Activated T-cell treated with anti-CD3 and anti-CD28 coated beads, Interleukin-2, amount 50 U/mL, for 4 hours (primary cell): ENCODE data around the gene PALM2AKAP2. TPM values are rescaled to one million over a fixed set of nuclear protein-coding genes. Genes with fewer than 3 reads are reported as not detected.

Experiments used
- ATAC-seq, 2 donors: fragments of 200-7000 bp; cut with Tn5 transposase; one replicate each; pipeline ENCODE4 v1.10.0; 2021
- DNase-seq: peaks from one replicate; pipeline ENCODE4 v3.0.0-alpha.2; 2020
- H3K27me3 Mint-ChIP-seq: one replicate; pipeline ENCODE4 v1.8.0; 2021; ENCODE audit warnings: low read depth, mixed read lengths
- H3K36me3 Mint-ChIP-seq: one replicate; pipeline ENCODE4 v1.8.0; 2022; ENCODE audit warnings: mixed read lengths; ENCODE audit not compliant: insufficient read depth
- H3K4me1 Mint-ChIP-seq: one replicate; pipeline ENCODE4 v1.8.0; 2021; ENCODE audit warnings: low read depth, mixed read lengths
- H3K4me3 Mint-ChIP-seq: one replicate; pipeline ENCODE4 v1.8.0; 2021; ENCODE audit warnings: mild to moderate bottlenecking, moderate library complexity, mixed read lengths
- H3K9me3 Mint-ChIP-seq: one replicate; pipeline ENCODE4 v1.8.0; 2021; ENCODE audit warnings: mixed read lengths
- total RNA-seq, 3 donors: library from RNA; stranded (reverse); gene quantifications; one replicate each; pipeline ENCODE4 v1.2.1, GENCODE V29; 2021

The PALM2AKAP2 gene
- total RNA-seq, 3 donors from 2014 or later, result 0.27 TPM; not detected in 2

GRCh38 chr9:109765278-109765677 is 14.7 kb upstream of the PALM2AKAP2 start:
- Mint-ChIP-seq H3K27me3 (peaks cover 29% of the 10 kb centered on the region), H3K4me3 (no peak overlapping the region), H3K9me3 (no peaks in the 10 kb centered on the region), H3K4me1 (no peaks in the 10 kb centered on the region), H3K36me3 (no peaks in the 10 kb centered on the region)
- no peak for ATAC-seq
- no peak for DNase-seq

- ATAC-seq (no peak), DNase-seq (no peak)
- no peaks in the 10 kb centered on the region for H3K9me3 Mint-ChIP-seq
- H3K4me3 Mint-ChIP-seq, result no peak overlapping the region
- no peaks in the 10 kb centered on the region for H3K4me1 Mint-ChIP-seq
- H3K27me3 Mint-ChIP-seq, result peaks cover 34% of the 10 kb centered on the region
- no peaks in the 10 kb centered on the region for H3K36me3 Mint-ChIP-seq
Observed at GRCh38 chr9:109765830-109766229, 14.2 kb upstream of the PALM2AKAP2 start.

- ATAC-seq (no peak), DNase-seq (no peak)
- H3K27me3 Mint-ChIP-seq, result peaks cover 38% of the 10 kb centered on the region
- no peaks in the 10 kb centered on the region for H3K9me3 Mint-ChIP-seq
- no peaks in the 10 kb centered on the region for H3K4me1 Mint-ChIP-seq
- H3K4me3 Mint-ChIP-seq, result no peak overlapping the region
- H3K36me3 Mint-ChIP-seq, result no peaks in the 10 kb centered on the region
Observed at GRCh38 chr9:109766351-109766750, 13.6 kb upstream of the PALM2AKAP2 start.

GRCh38 chr9:109767404-109767803 is 12.6 kb upstream of the PALM2AKAP2 start:
- Mint-ChIP-seq H3K9me3 (no peaks in the 10 kb centered on the region), H3K36me3 (no peaks in the 10 kb centered on the region), H3K4me1 (no peaks in the 10 kb centered on the region), H3K4me3 (no peak overlapping the region), H3K27me3 (peaks cover 41% of the 10 kb centered on the region)
- ATAC-seq (no peak), DNase-seq (no peak)

- ATAC-seq, result no peak
- no peaks in the 10 kb centered on the region for H3K9me3 Mint-ChIP-seq
- H3K4me1 Mint-ChIP-seq, result no peaks in the 10 kb centered on the region
- H3K4me3 Mint-ChIP-seq, result no peak overlapping the region
- no peak for DNase-seq
- peaks cover 41% of the 10 kb centered on the region for H3K27me3 Mint-ChIP-seq
- H3K36me3 Mint-ChIP-seq, result no peaks in the 10 kb centered on the region
Observed at GRCh38 chr9:109767814-109768213, 12.2 kb upstream of the PALM2AKAP2 start.

GRCh38 chr9:109769250-109769649 is 10.7 kb upstream of the PALM2AKAP2 start:
- DNase-seq, result no peak
- H3K4me1 Mint-ChIP-seq, result no peaks in the 10 kb centered on the region
- peaks cover 44% of the 10 kb centered on the region for H3K27me3 Mint-ChIP-seq
- H3K4me3 Mint-ChIP-seq, result no peak overlapping the region
- H3K9me3 Mint-ChIP-seq, result no peaks in the 10 kb centered on the region
- no peak for ATAC-seq
- no peaks in the 10 kb centered on the region for H3K36me3 Mint-ChIP-seq

- Mint-ChIP-seq H3K36me3 (no peaks in the 10 kb centered on the region), H3K27me3 (peaks cover 41% of the 10 kb centered on the region), H3K9me3 (no peaks in the 10 kb centered on the region), H3K4me1 (no peaks in the 10 kb centered on the region), H3K4me3 (no peak overlapping the region)
- DNase-seq (no peak), ATAC-seq (no peak)
Observed at GRCh38 chr9:109770101-109770500, 9.9 kb upstream of the PALM2AKAP2 start.

GRCh38 chr9:109771087-109771486 is 8.9 kb upstream of the PALM2AKAP2 start:
- DNase-seq (no peak), ATAC-seq (no peak)
- H3K36me3 Mint-ChIP-seq, result no peaks in the 10 kb centered on the region
- H3K4me3 Mint-ChIP-seq, result no peak overlapping the region
- H3K4me1 Mint-ChIP-seq, result no peaks in the 10 kb centered on the region
- H3K27me3 Mint-ChIP-seq, result peaks cover 41% of the 10 kb centered on the region
- no peaks in the 10 kb centered on the region for H3K9me3 Mint-ChIP-seq

- no peaks in the 10 kb centered on the region for H3K9me3 Mint-ChIP-seq
- DNase-seq (no peak), ATAC-seq (no peak)
- peaks cover 39% of the 10 kb centered on the region for H3K27me3 Mint-ChIP-seq
- no peak overlapping the region for H3K4me3 Mint-ChIP-seq
- no peaks in the 10 kb centered on the region for H3K4me1 Mint-ChIP-seq
- no peaks in the 10 kb centered on the region for H3K36me3 Mint-ChIP-seq
Observed at GRCh38 chr9:109771796-109772531, 8.0 kb upstream of the PALM2AKAP2 start.

GRCh38 chr9:109775516-109775915 is 4.5 kb upstream of the PALM2AKAP2 start:
- peaks cover 1% of the 10 kb centered on the region for H3K4me1 Mint-ChIP-seq
- H3K9me3 Mint-ChIP-seq, result no peaks in the 10 kb centered on the region
- DNase-seq, result no peak
- no peak for ATAC-seq
- peaks cover 34% of the 10 kb centered on the region for H3K27me3 Mint-ChIP-seq
- H3K4me3 Mint-ChIP-seq, result no peak overlapping the region
- H3K36me3 Mint-ChIP-seq, result no peaks in the 10 kb centered on the region

- H3K4me3 Mint-ChIP-seq, result no peak overlapping the region
- ATAC-seq (no peak), DNase-seq (no peak)
- H3K9me3 Mint-ChIP-seq, result no peaks in the 10 kb centered on the region
- peaks cover 35% of the 10 kb centered on the region for H3K27me3 Mint-ChIP-seq
- no peaks in the 10 kb centered on the region for H3K36me3 Mint-ChIP-seq
- peaks cover 1% of the 10 kb centered on the region for H3K4me1 Mint-ChIP-seq
Observed at GRCh38 chr9:109776391-109776790, 3.6 kb upstream of the PALM2AKAP2 start.

GRCh38 chr9:109780453-109781033 is 545 bp downstream of the PALM2AKAP2 start:
- no peak overlapping the region for H3K4me3 Mint-ChIP-seq
- H3K36me3 Mint-ChIP-seq, result no peaks in the 10 kb centered on the region
- peaks cover 1% of the 10 kb centered on the region for H3K4me1 Mint-ChIP-seq
- ATAC-seq (no peak), DNase-seq (no peak)
- no peaks in the 10 kb centered on the region for H3K9me3 Mint-ChIP-seq
- peaks cover 37% of the 10 kb centered on the region for H3K27me3 Mint-ChIP-seq

- peaks cover 37% of the 10 kb centered on the region for H3K27me3 Mint-ChIP-seq
- DNase-seq, result no peak
- H3K4me1 Mint-ChIP-seq, result peaks cover 1% of the 10 kb centered on the region
- no peaks in the 10 kb centered on the region for H3K9me3 Mint-ChIP-seq
- H3K36me3 Mint-ChIP-seq, result no peaks in the 10 kb centered on the region
- ATAC-seq, result no peak
- no peak overlapping the region for H3K4me3 Mint-ChIP-seq
Observed at GRCh38 chr9:109781086-109781485, 1.1 kb downstream of the PALM2AKAP2 start.

- Mint-ChIP-seq H3K4me3 (no peak overlapping the region), H3K4me1 (peaks cover 1% of the 10 kb centered on the region), H3K36me3 (no peaks in the 10 kb centered on the region), H3K9me3 (no peaks in the 10 kb centered on the region), H3K27me3 (peaks cover 37% of the 10 kb centered on the region)
- DNase-seq (no peak), ATAC-seq (no peak)
Observed at GRCh38 chr9:109781541-109782197, 1.7 kb downstream of the PALM2AKAP2 start.

- Mint-ChIP-seq H3K27me3 (peaks cover 5% of the 10 kb centered on the region), H3K4me3 (no peak overlapping the region), H3K9me3 (no peaks in the 10 kb centered on the region), H3K4me1 (no peaks in the 10 kb centered on the region), H3K36me3 (no peaks in the 10 kb centered on the region)
- DNase-seq, result no peak
- no peak for ATAC-seq
Observed at GRCh38 chr9:109787735-109788134, 7.7 kb downstream of the PALM2AKAP2 start.
